GM18507 (cell line): ENCODE results near the gene CIZ1.
A peak's percentile ranks its signal among the peaks of the same experiment; 100 is the strongest.

ENCODE experiments used
- DNase-seq: peaks from one replicate; pipeline ENCODE4 v3.0.0; 2011; ENCODE audit warnings: low read depth; ENCODE audit not compliant: insufficient read length; ENCODE audit errors: extremely low spot score
- FAIRE-seq: peaks from 2 replicates; lab custom pipeline; 2011; peaks lifted over from hg19 to GRCh38; lab: Jason Lieb, UNC

CIZ1 gene

GRCh38 chr9:128120741-128121465 lies 70.5 kb downstream of the CIZ1 start:
- FAIRE-seq (no peak), DNase-seq (no peak)

GRCh38 chr9:128120061-128120740 lies 71.2 kb downstream of the CIZ1 start:
- DNase-seq (no peak), FAIRE-seq (no peak)

- DNase-seq (no peak), FAIRE-seq (no peak)
Measured at GRCh38 chr9:128118971-128119665, 72.3 kb downstream of the CIZ1 start.

GRCh38 chr9:128118472-128118857 lies 72.9 kb downstream of the CIZ1 start:
- DNase-seq (no peak), FAIRE-seq (no peak)

GRCh38 chr9:128117613-128118471 lies 73.5 kb downstream of the CIZ1 start:
- DNase-seq (peak; percentile 88), FAIRE-seq (peak; percentile 97)

- FAIRE-seq (no peak), DNase-seq (no peak)
Measured at GRCh38 chr9:128116104-128117083, 75.0 kb downstream of the CIZ1 start.
